ENCODE data around the gene KRT26. TPM values are rescaled to one million over a fixed set of nuclear protein-coding genes. Genes with fewer than 3 reads are reported as not detected.

KRT26 gene, protein sequence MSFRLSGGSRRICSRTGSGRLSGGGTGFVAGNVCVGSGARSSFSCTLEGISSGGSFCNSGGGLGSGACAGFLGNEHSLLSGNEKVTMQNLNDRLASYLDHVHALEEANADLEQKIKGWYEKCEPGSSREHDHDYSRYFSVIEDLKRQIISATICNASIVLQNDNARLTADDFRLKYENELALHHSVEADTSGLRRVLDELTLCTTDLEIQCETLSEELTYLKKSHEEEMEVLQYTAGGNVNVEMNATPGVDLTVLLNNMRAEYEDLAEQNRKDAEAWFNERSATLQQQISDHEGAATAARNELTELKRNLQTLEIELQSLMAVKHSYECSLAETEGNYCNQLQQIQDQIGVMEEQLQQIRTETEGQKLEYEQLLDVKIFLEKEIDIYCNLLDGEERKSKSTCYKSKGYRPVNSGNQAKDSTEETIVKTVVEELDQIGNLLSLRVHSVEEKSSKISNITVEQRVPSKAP
- total RNA-seq: not detected in 2 replicates

DNA sequence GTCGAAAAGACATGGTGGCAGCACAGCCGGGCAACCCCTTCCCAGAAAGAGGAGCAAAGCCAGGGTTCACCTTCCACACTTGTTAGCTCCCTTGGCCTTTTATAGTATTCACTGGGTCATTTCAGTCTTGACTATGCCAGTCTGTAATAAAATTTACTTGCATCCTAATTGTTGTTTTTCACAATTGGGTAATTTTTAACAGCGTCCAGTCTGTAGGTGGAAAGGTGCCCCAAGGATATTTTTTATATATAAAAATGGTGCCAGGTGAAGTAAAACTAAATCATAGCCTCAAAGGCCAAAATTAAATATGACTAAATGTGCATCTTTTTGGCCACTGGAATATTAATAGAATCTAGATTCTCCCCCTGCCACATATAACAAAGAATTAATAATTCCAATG is at the start of gene KRT26:
Gene KRT26 (minus strand): TSS at position 101 of the 400 bp plus-strand sequence. CDS start 88 bp downstream, at position 13.

DNA sequence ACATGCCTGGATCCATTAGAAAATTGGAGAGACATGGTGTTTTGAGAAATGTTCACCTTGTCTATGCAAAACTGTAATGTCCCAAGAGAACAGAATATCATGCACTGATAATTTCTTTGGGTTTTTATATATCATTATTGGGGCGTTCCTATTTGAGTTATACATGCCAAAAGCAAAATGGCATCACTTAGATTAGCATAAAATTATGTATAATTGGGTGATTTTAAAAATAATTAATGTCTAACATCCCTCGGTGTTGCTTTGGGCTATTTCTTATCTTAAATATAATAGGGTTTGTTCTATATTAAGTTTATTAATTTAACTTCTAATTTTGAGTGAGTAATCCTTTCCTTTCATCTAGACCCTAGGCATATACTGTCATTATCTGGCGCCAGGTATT is 27.9 kb upstream of the KRT26 start, which contains the start of gene KRT28:
Gene KRT28 (minus strand): TSS at position 101 of the 400 bp plus-strand sequence. CDS start 66 bp downstream, at position 35.

DNA sequence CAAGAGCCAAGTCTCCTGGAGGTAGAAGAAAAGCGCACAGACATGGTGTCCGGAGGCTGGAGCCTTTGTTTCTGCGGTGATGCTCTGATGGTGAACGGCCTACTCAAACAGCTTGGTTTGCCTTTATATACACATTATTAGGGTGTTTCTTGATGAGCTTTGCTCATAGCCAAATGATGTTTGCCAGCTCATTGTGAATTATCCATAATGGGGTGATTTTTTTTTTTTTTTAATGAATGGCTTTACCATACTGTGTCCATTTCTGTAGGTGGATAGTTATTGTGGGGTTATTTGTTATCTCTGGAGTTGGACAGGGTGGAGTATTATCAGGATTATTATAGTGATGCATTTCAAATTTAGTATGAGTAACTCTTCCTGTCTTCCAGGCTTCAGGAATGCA is 10.4 kb upstream of the KRT26 start, which contains the start of gene KRT27:
Gene KRT27 (minus strand): TSS at position 101 of the 400 bp plus-strand sequence. CDS start 57 bp downstream, at position 44.

DNA sequence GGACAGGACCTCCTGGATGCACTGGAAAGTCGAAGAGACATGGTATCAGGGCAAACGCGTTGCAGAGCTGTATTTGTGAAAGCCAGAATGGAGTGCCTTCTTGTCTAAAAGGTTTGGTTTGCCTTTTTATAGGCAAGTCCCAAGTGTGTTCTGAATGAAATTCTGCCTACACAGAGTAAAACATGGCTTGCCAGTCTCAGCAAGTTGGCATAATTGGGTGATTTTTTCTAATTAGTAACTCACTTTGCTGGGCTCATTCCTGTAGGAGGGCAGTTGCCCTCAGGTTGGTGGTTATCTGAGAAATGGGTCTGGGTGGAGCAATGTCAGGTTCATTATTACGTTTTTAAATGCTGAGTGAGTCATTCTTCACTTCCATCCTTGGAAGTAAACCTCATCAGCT is 16.8 kb downstream of the KRT26 start, which contains the start of gene KRT25:
Gene KRT25 (minus strand): TSS at position 101 of the 400 bp plus-strand sequence. CDS start 60 bp downstream, at position 41.

Other genes with a start within 250 kb of the KRT26 start
- under 0.01 and 0.09 TPM in 2 replicates for gene CCR7, start 206.7 kb downstream of the KRT26 start, total RNA-seq
- gene SMARCE1, start 124.4 kb downstream of the KRT26 start, total RNA-seq: 79.2 and 98.3 TPM in 2 replicates
- gene KRT222, start 107.0 kb downstream of the KRT26 start, total RNA-seq: not detected in 2 replicates
- not detected in 2 replicates for gene KRT24, start 68.4 kb downstream of the KRT26 start, total RNA-seq
- gene KRT25, start 16.9 kb downstream of the KRT26 start, total RNA-seq: not detected in 2 replicates
- gene KRT27, start 10.3 kb upstream of the KRT26 start, total RNA-seq: not detected in 2 replicates
- not detected in 2 replicates for gene KRT28, start 27.8 kb upstream of the KRT26 start, total RNA-seq
- 2.7 and 4.0 TPM in 2 replicates for gene KRT10, start 50.4 kb upstream of the KRT26 start, total RNA-seq
- not detected in 2 replicates for gene KRT12, start 95.0 kb upstream of the KRT26 start, total RNA-seq
- gene KRT20, start 113.0 kb upstream of the KRT26 start, total RNA-seq: not detected in 2 replicates
- not detected in 2 replicates for gene KRT23, start 165.4 kb upstream of the KRT26 start, total RNA-seq
- not detected in 2 replicates for gene KRT39, start 194.7 kb upstream of the KRT26 start, total RNA-seq
- gene KRT40, start 212.1 kb upstream of the KRT26 start, total RNA-seq: not detected in 2 replicates
- not detected in 2 replicates for gene KRTAP3-3, start 222.0 kb upstream of the KRT26 start, total RNA-seq
- gene KRTAP3-2, start 227.7 kb upstream of the KRT26 start, total RNA-seq: not detected in 2 replicates
- not detected in 2 replicates for gene KRTAP3-1, start 236.9 kb upstream of the KRT26 start, total RNA-seq